IPS DF 6.9 (cell line): ENCODE measurements around the gene OS9.

Source experiments
- DNase-seq: peaks from one replicate; pipeline ENCODE4 v3.0.0-alpha.2; 2013; ENCODE audit warnings: low read depth, low spot score
- H3K27ac ChIP-seq: one replicate; pipeline ENCODE4 v1.5.1; 2013; ENCODE audit warnings: low read length, control low read depth
- H3K27me3 ChIP-seq: 2 replicates; pipeline ENCODE4 v1.6.1; 2013; ENCODE audit warnings: mild to moderate bottlenecking, low read length; ENCODE audit not compliant: control insufficient read depth, insufficient read depth
- H3K36me3 ChIP-seq: 2 replicates; pipeline ENCODE4 v1.6.1; 2013; ENCODE audit warnings: low read length; ENCODE audit not compliant: control insufficient read depth, insufficient read depth
- H3K4me1 ChIP-seq: 2 replicates; pipeline ENCODE4 v1.6.1; 2013; ENCODE audit warnings: low read length; ENCODE audit not compliant: control insufficient read depth, insufficient read depth
- H3K4me3 ChIP-seq: 2 replicates; pipeline ENCODE4 v1.5.1; 2013; ENCODE audit warnings: mild to moderate bottlenecking, low read length
- H3K9me3 ChIP-seq: 2 replicates; pipeline ENCODE4 v1.6.1; 2013; ENCODE audit warnings: low read length, inconsistent platforms; ENCODE audit not compliant: control insufficient read depth, insufficient read depth
- WGBS: extraction: QIAGEN DNeasy Blood & Tissue Kit; methylation state at CpG from one replicate; pipeline ENCODE4 v1.1.7; 2013; ENCODE audit warnings: mixed read lengths, missing lambda C conversion rate; ENCODE audit not compliant: insufficient read length, insufficient coverage; 5-methylcytosine and 5-hydroxymethylcytosine counted together

OS9 gene

DNA sequence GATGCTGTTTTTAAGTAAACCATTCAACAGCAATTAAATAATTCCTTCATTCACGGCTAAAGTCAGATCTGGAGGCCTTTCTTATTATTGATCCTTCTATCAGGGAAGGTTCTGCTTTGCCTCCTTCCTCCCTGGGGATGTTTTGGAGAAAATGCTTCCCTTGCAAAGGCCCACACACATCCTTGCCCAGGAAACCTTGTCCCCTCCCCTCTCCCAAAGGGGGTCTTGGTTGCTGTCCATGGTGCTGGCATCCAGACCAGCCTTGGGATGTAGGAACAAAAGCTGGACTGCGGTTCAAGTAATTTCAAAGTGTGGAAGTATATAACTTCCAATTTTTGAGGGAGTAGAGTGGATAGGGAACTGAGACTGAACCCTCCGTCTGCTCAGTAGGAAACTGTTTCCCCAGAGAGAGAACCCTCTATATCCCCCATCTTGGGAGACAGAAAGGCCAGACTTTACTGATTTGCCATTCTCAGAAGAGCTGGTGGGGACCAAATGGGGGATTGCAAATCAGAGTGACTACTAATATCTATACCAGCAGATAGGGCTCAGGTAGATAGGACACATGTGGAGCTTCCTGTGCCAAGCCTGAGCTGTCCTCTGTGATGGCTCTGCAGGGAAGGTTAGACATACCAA is 66.5 kb downstream of the OS9 start:
- no peak for DNase-seq
- H3K27ac ChIP-seq: no peak overlapping the region
- H3K4me3 ChIP-seq: no peak overlapping the region
- no peaks in the 10 kb centered on the region for H3K9me3 ChIP-seq
- H3K27me3 ChIP-seq: peaks cover 23% of the 10 kb centered on the region
- H3K4me1 ChIP-seq: peaks cover 1% of the 10 kb centered on the region; the same call in 1 of the 2 replicates
- H3K36me3 ChIP-seq: no peaks in the 10 kb centered on the region
- WGBS: no CpG with 5 or more reads among the region's 3 CpGs

DNA sequence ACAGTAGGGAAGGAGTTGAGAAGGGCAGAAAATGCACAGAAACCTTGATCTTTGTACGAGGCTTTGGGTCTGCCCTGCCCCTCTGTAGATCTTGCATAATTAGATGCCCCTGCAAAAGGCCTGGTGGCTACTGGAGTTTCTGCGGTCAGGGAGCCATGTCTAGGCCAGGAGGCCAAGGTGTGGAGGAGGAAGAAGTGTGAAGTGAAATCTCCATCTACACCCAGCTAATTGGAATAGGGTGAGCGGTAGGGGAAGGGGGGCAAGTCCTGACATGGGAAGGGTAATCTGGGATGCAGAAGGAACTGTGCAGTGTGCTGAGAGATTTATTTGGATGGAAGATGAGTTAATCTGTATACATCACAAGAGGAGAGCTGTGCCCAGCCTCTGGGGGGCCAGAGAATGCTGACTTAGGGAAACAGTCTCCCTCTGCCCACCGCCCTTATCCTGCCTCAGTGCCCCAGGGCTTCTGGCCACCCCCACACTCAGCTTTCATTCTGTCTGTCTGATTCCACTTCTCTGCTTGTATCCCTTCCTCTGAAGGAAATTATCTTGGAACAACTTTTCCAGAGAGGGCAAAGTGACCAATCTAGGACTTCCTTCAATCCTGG is 67.6 kb downstream of the OS9 start:
- Histone ChIP-seq H3K27me3 (peaks cover 26% of the 10 kb centered on the region), H3K27ac (no peak overlapping the region), H3K4me3 (no peak overlapping the region), H3K36me3 (no peaks in the 10 kb centered on the region), H3K4me1 (peaks cover 1% of the 10 kb centered on the region; the same call in 1 of the 2 replicates), H3K9me3 (no peaks in the 10 kb centered on the region)
- no CpG with 5 or more reads among the region's 4 CpGs for WGBS
- no peak for DNase-seq

DNA sequence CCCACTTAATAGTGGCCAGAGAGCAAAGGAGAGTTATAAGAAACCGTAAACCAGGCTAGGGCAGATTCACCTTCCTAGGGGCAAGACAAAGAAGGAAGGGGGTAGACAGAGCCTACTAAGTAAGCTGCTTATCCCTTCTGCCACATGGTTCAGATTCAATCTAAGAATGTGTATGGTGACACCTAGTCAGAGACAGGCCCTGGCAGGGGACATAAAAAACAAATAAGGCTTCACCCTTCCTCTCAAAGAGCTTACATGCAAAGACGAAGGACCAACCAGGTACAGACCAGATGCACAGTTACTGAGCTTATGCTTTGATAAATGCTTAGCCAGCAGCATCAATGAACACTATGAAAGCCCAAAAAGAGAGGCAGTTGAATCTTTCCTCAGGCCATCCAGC is 68.5 kb downstream of the OS9 start:
- no peak overlapping the region for H3K4me3 ChIP-seq
- WGBS: no CpG with 5 or more reads among the region's 2 CpGs
- H3K36me3 ChIP-seq: no peaks in the 10 kb centered on the region
- DNase-seq: no peak
- H3K27me3 ChIP-seq: peaks cover 28% of the 10 kb centered on the region
- H3K9me3 ChIP-seq: no peaks in the 10 kb centered on the region
- H3K4me1 ChIP-seq: peaks cover 3% of the 10 kb centered on the region; the same call in 1 of the 2 replicates
- no peak overlapping the region for H3K27ac ChIP-seq

DNA sequence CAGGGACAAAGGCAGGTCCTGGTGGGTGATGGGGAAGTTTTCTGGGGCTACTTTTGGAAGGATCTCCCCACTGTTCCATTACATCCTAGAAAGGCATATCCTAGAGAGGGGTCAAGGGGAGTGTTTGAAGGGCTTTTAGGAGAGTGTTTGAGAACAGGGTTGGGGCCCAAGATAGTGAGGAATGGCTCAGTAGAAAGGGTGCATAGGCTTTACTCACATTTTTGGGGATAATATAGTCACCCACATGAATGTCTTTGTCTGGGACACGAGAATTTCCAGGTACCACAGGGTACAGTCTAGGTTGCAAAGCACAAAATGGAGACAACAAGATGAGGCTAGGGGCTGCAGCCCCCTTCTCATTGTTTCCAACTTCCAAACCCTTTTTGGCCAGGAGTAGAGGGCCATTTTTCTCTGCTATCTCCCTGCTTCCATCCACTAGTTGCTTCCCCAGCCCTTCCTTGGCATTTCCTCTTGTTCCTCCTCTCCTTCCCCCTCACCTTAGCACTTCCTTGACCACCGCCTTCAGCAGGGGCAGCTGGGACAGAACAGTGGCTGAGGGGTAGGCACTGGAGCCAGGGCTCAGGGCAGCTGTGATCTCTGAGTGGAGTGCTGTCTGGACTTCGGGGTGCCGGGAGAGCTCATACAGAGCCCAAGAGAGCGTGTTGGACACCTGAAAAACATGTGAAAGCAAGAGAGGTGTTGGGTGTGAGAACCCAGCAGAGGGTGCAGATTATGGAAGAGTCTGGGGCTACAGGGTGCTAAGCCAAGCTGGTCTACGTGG is 70.1 kb downstream of the OS9 start:
- Histone ChIP-seq H3K27ac (no peak overlapping the region), H3K4me3 (no peak overlapping the region), H3K27me3 (peaks cover 28% of the 10 kb centered on the region), H3K36me3 (peaks cover 1% of the 10 kb centered on the region; the same call in 1 of the 2 replicates), H3K9me3 (no peaks in the 10 kb centered on the region), H3K4me1 (peaks cover 3% of the 10 kb centered on the region; the same call in 1 of the 2 replicates)
- no peak for DNase-seq
- WGBS: no CpG with 5 or more reads among the region's 6 CpGs

DNA sequence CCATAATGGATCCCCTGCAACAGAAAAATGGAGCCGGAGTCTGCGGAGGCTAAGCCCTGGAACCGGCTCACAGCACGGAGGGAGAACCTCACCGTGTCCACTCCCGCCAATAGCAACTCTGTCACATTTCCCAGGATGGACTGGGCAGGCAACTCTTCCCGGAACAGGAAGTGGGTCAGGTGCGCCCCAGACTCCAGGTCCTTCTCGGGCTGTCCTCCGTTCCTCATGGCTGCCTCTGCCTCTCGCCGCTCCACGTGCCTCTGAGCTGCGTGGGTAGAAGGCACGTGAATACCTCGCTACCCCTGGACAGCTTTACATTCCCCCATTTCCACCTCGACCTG is 70.7 kb downstream of the OS9 start:
- H3K27ac ChIP-seq: no peak overlapping the region
- peaks cover 3% of the 10 kb centered on the region; the same call in 1 of the 2 replicates for H3K4me1 ChIP-seq
- no peak for DNase-seq
- H3K9me3 ChIP-seq: no peaks in the 10 kb centered on the region
- no CpG with 5 or more reads among the region's 17 CpGs for WGBS
- peaks cover 7% of the 10 kb centered on the region; the same call in 1 of the 2 replicates for H3K36me3 ChIP-seq
- H3K27me3 ChIP-seq: peaks cover 28% of the 10 kb centered on the region
- peak overlapping the region; percentile 46; the same call in 1 of the 2 replicates for H3K4me3 ChIP-seq

DNA sequence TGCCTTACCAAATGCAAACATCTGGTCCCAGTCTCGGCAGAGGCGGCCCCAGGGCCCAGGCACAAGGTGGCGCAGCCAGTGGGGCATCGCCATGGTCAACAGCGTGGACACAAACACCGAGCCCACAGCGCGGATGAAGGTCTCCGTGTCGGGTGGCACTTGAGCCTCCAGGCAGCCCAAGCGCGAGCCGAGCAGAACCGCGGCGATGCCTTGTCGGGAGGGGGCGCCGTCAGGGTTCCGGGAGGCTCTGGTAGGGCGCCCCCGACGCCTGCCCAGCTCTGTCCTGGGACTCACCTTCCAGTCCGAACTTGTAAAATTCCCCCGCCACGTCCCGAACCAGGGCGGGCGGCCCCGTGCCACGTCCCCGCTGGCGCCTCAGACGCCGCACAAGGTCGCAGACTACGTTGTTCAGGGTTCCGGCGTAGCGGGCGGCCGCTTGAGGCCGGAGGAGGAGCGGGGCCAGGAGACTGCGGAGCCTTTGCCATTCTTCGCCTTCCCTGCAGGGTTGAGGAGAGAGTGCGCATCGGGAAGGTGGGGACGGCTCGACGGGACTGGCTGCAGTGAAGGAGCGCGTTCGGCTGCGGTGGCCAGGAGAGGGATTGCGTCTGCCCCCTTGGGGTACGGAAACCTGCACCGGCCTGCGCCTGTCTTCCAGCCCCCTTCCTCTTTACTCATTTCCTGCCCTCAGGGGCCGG is 71.2 kb downstream of the OS9 start:
- Histone ChIP-seq H3K27me3 (peaks cover 28% of the 10 kb centered on the region), H3K9me3 (no peaks in the 10 kb centered on the region), H3K4me3 (peak overlapping the region; percentile 46; the same call in 1 of the 2 replicates), H3K27ac (no peak overlapping the region), H3K36me3 (peaks cover 7% of the 10 kb centered on the region; the same call in 1 of the 2 replicates), H3K4me1 (peaks cover 3% of the 10 kb centered on the region; the same call in 1 of the 2 replicates)
- DNase-seq: no peak
- no CpG with 5 or more reads among the region's 60 CpGs for WGBS

DNA sequence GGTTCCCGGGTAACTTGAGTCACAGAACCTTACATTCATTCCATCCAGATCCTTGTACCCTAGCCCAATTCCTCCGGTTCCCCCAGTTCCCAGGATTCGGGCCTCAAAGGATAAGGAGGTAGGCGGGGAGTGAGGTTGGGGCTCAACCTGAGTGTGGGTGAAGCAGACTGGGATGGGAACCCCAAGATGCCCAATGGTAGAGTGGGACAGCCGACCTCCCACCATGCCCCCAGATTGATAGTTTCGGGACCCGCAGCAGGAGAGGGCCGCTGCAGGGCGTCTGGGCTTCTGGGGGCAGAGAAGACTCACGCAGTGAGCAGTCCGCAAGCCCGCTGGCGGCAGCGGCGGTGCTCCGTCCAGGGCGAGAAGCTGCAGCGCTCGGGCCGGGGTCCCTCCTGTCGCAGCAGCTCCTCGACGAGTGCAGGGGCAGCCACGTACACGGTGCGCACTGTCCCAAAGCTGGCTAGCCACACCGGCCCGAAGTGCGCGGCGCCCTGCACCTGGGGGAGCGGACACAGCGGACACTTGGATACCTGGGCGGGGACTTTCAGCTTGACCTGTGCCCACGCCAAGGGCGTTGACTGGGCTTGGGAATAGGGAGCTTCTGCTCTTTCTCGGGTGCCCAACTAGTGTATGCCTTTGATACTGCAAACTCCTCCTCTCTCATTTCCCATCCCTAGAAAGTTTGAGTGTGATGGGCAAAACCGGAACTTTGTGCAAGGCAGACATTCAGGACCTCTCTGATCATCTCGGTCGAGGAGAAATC is 71.9 kb downstream of the OS9 start:
- no CpG with 5 or more reads among the region's 40 CpGs for WGBS
- no peaks in the 10 kb centered on the region for H3K9me3 ChIP-seq
- H3K4me3 ChIP-seq: peak overlapping the region; percentile 46; the same call in 1 of the 2 replicates
- H3K4me1 ChIP-seq: peaks cover 3% of the 10 kb centered on the region; the same call in 1 of the 2 replicates
- peaks cover 7% of the 10 kb centered on the region; the same call in 1 of the 2 replicates for H3K36me3 ChIP-seq
- peaks cover 28% of the 10 kb centered on the region for H3K27me3 ChIP-seq
- no peak overlapping the region for H3K27ac ChIP-seq
- no peak for DNase-seq

DNA sequence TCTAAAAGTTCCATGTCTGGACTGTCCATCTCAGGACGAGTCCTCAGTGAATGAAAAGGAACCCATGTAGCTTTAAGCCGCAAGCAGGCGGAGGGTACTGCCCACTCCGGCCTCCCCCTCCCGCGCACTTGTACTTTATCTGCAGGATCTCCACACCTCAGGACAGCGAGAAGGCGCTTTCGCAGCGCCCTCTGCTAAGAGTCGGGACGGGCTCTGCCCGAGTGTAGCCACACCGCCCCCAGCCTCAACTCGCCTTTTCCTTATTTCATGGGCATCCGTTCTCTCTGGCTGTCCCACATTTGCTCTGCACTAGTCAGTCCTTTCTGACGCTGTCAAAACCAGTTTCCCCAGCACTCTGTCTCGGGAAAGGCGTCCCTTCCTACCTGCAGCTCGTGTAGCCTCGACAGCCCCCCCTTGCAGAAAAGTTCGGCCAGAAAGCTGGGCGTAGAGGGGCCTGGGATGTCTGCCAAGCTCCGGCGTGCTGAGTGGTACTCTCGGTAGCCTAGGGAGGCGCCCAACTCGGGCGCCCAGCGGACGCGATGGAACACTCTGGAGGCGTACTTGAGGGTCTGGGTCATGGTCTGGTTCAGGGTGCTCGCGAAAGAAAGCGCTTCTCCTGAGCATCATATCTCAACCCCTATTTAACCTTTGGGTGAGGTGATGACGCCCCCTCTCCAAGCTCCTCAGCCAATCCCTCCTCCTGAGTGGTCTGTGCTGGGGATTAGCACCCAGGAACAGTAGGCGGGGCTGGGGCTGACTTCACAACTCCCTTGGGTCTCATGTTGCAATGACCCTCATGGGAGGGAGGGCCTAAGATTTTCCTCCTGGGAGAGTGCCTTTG is 72.8 kb downstream of the OS9 start, which contains the start of gene CYP27B1:
Gene CYP27B1 (minus strand): TSS at position 615 of the 841 bp plus-strand sequence. CDS start 37 bp downstream, at position 578.
- Histone ChIP-seq H3K4me3 (peak within 1 kb of the TSS; percentile 46; the same call in 1 of the 2 replicates), H3K9me3 (no peaks in the 10 kb centered on the region), H3K27ac (no peak within 1 kb of the TSS), H3K4me1 (peaks cover 4% of the 10 kb centered on the region), H3K27me3 (peaks cover 28% of the 10 kb centered on the region), H3K36me3 (peaks cover 7% of the 10 kb centered on the region; the same call in 1 of the 2 replicates)
- no CpG with 5 or more reads among the region's 38 CpGs for WGBS
- DNase-seq: no peak

DNA sequence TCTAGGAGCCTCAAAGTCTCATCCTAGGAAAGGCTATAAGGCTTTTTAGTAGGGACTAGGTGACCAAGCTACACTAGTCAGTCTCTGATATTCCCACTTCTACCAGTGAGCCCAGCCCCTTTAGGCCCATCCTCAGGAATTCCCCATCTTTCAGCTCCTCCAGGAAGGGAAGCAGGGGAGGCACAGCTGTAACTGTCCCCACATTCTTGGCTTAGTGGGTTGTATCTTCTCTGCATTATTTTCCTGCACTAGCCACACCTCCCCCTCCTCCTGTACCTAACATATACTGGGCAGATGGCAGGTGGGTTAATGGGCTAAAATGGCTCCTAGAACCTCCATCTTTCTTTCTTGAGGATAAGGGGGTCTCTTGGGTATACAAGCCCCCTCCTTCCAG is 73.4 kb downstream of the OS9 start:
- H3K4me1 ChIP-seq: peaks cover 4% of the 10 kb centered on the region
- no peak overlapping the region for H3K27ac ChIP-seq
- no peak for DNase-seq
- H3K27me3 ChIP-seq: peaks cover 28% of the 10 kb centered on the region
- H3K4me3 ChIP-seq: no peak overlapping the region
- H3K36me3 ChIP-seq: peaks cover 7% of the 10 kb centered on the region; the same call in 1 of the 2 replicates
- H3K9me3 ChIP-seq: no peaks in the 10 kb centered on the region
